Measurements from ENCODE around the gene LRRC8A. TPM values are rescaled to one million over a fixed set of nuclear protein-coding genes. Genes with fewer than 3 reads are reported as not detected.
A peak's percentile ranks its signal among the peaks of the same experiment; 100 is the strongest.

The LRRC8A gene
- total RNA-seq, 1 experiment from 2014 or later, result 22.0 TPM

DNA sequence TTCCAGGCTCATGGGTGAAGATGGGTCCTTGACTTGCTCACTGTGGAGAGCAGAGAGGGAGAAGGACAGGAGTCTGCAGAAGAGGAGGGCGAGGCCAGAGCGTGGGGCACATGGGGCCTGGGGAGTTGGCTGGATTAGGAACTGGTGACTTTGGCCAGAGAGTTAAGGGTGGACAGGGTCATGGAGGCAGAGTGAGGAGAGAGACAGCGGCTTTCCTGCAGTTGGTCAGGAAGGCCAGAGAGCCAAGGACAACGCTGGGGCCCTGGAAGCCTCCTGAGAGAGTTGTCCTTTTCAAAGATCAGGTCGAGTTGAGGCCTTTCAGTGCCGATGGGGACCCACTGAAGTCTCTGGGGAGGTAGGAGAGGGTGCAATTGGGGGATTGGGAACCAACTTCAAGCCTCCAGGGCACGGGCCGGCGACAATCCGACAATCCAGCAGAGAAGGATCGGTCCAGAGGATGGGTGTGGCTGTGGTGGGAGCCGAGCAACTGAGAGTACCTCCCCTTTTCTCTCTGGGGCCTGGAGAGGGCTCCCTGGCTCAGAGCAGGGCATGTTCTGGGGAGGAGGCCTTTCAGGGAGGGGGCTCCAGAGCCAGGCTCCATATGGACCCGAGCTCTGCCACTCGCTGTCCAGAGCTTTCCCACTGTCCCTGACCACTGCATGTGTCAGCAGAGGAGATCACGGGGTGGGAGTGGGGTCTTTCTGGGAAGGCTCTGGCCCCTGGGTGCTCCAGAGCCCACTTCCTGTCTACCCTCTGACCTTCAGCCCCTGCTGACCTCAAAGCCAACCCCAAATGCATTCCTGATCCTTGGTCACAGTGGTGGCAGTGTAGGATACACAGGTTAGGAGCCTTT lies 31.3 kb downstream of the LRRC8A start:
- Histone ChIP-seq H3K9ac (ENCODE audit: low read length) (no peak overlapping the region), H3K27me3 (ENCODE audit: insufficient read depth, low read length) (no peaks in the 10 kb centered on the region), H3K9me2 (ENCODE audit: insufficient read depth) (no peaks in the 10 kb centered on the region), H3K4me1 (ENCODE audit: control insufficient read depth in 1 of 2, insufficient read depth in 2 of 2, low read length in 2 of 2) (peaks cover 14 to 32% of the 10 kb centered on the region in 2 experiments), H4K20me1 (ENCODE audit: insufficient read depth) (no peaks in the 10 kb centered on the region), H3K4me3 (replicated peaks in 1 of 2; ENCODE audit: low read depth in 1 of 2, low read length in 2 of 2) (no peak overlapping the region; a peak in 1 of 4 replicates), H3K9me3 (ENCODE audit: control insufficient read depth in 1 of 2, insufficient read depth in 1 of 2, low read depth in 1 of 2, low read length in 2 of 2) (no peaks in the 10 kb centered on the region), H3K36me3 (ENCODE audit: control insufficient read depth in 1 of 2, insufficient read depth in 2 of 2, low read length in 2 of 2) (peaks cover 5 to 8% of the 10 kb centered on the region in 2 experiments; a peak in 2 of 4 replicates), H3K27ac (ENCODE audit: low read depth, low read length) (no peak overlapping the region), H3K4me2 (ENCODE audit: low read length) (peak overlapping the region; percentile 65), H3K79me2 (ENCODE audit: insufficient read depth, low read length) (peaks cover 13% of the 10 kb centered on the region; the same call in 1 of the 2 replicates), H2AFZ (ENCODE audit: low read depth, low read length, poor library complexity, severe bottlenecking) (no peak overlapping the region)
- ChIA-PET RAD21 (ENCODE audit: low non-redundant PET in 1 of 2, low total read pairs in 2 of 2, uncharacterized antibody in 2 of 2, unreplicated experiment in 2 of 2) (no interaction called here), POLR2A (no interaction called here), CTCF (no interaction called here)
- no peak for DNase-seq (ENCODE audit: low read depth, low spot score)
- TF ChIP-seq EZH2phosphoT487 (IDR thresholded peaks at IDR 0.05; ENCODE audit: borderline replicate concordance) (no peak), EGR1 (IDR thresholded peaks at IDR 0.05; ENCODE audit: low read depth) (no peak), ZFX (IDR thresholded peaks at IDR 0.05) (no peak), POLR2AphosphoS5 (IDR thresholded peaks at IDR 0.05; ENCODE audit: low read depth, low read length) (no peak), SRF (IDR thresholded peaks at IDR 0.05; ENCODE audit: low read depth) (no peak), SIN3A (IDR thresholded peaks at IDR 0.05; ENCODE audit: low read depth) (no peak), RAD21 (IDR thresholded peaks at IDR 0.05; ENCODE audit: low read depth) (no peak), CEBPB (IDR thresholded peaks at IDR 0.05; ENCODE audit: low read depth) (no peak), YY1 (IDR thresholded peaks at IDR 0.05; ENCODE audit: extremely low read depth, insufficient replicate concordance, low read depth, low read length) (no peak), ELF1 (IDR thresholded peaks at IDR 0.05; ENCODE audit: borderline replicate concordance, low read depth) (no peak), EZH2 (IDR thresholded peaks at IDR 0.05) (no peak), SP1 (IDR thresholded peaks at IDR 0.05; ENCODE audit: low read depth) (no peak), ZNF274 (IDR thresholded peaks at IDR 0.05; ENCODE audit: low read depth, low read length) (no peak), TCF7L2 (IDR thresholded peaks at IDR 0.05; ENCODE audit: borderline replicate concordance, extremely low read depth, insufficient read depth, insufficient read length) (no peak), POLR2A (IDR thresholded peaks at IDR 0.05; ENCODE audit: borderline replicate concordance, extremely low read depth, insufficient read depth, insufficient read length) (no peak), JUND (IDR thresholded peaks at IDR 0.05) (no peak), FOSL1 (IDR thresholded peaks at IDR 0.05; ENCODE audit: low read depth) (no peak)
- TF ChIP-seq, protein P1, sequence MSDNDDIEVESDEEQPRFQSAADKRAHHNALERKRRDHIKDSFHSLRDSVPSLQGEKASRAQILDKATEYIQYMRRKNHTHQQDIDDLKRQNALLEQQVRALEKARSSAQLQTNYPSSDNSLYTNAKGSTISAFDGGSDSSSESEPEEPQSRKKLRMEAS (IDR thresholded peaks at IDR 0.05), result no peak
- TF ChIP-seq, protein P2, sequence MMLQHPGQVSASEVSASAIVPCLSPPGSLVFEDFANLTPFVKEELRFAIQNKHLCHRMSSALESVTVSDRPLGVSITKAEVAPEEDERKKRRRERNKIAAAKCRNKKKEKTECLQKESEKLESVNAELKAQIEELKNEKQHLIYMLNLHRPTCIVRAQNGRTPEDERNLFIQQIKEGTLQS (IDR thresholded peaks at IDR 0.05), result no peak
- intact Hi-C loops (cut with micrococcal nuclease), result no loop called here
- ATAC-seq, result no peak
- BruUV-seq (replicated peaks), result no TSS peak
